DND-41 (cell line): ENCODE data around the gene ARHGEF4.

ENCODE experiments used
- EZH2 ChIP-seq: IDR thresholded peaks from 3 replicates; pipeline ENCODE4 v1.6.1; 2012; ENCODE audit warnings: borderline replicate concordance, low read depth, mild to moderate bottlenecking, moderate library complexity, low read length, inconsistent platforms; ENCODE audit not compliant: severe bottlenecking
- TF ChIP-seq, protein P1 (sequence below): IDR thresholded peaks from 2 replicates; pipeline ENCODE4 v1.5.1; 2012; ENCODE audit warnings: borderline replicate concordance, low read length, moderate library complexity, mild to moderate bottlenecking; ENCODE audit not compliant: poor library complexity, severe bottlenecking; ENCODE audit errors: extremely low read depth

DNA sequence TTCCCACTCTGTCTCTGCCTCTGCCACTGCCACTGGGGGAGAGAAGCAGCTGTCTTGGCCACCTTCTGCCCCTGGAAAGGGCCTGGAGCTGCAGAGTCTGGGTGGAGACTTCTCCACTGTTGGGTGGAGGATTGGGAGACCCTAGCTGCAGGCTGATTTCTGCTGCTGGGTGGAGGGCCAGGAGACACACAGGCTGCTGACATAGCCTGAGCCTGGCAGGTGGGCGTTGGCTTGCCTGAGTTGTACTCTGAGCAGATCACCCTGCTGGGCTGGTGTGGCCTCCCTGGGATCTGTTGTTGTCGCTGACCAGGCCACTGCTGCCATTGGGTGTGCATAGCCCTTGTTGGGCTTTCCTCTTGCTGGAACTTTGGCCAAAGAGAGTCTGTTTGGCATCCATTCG, 64.3 kb downstream of the ARHGEF4 start:
- TF ChIP-seq, protein P1, sequence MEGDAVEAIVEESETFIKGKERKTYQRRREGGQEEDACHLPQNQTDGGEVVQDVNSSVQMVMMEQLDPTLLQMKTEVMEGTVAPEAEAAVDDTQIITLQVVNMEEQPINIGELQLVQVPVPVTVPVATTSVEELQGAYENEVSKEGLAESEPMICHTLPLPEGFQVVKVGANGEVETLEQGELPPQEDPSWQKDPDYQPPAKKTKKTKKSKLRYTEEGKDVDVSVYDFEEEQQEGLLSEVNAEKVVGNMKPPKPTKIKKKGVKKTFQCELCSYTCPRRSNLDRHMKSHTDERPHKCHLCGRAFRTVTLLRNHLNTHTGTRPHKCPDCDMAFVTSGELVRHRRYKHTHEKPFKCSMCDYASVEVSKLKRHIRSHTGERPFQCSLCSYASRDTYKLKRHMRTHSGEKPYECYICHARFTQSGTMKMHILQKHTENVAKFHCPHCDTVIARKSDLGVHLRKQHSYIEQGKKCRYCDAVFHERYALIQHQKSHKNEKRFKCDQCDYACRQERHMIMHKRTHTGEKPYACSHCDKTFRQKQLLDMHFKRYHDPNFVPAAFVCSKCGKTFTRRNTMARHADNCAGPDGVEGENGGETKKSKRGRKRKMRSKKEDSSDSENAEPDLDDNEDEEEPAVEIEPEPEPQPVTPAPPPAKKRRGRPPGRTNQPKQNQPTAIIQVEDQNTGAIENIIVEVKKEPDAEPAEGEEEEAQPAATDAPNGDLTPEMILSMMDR: no peak
- TF ChIP-seq EZH2: no peak
